A549 (cell line): ENCODE measurements around the gene REXO4.

ENCODE experiments used
- RNF2 ChIP-seq: fragments of 200-600 bp; sonication (generic); IDR thresholded peaks from 2 replicates; pipeline ENCODE4 v1.6.1; 2016; ENCODE audit warnings: low read depth, mild to moderate bottlenecking, antibody characterized with exemption, moderate library complexity, borderline replicate concordance
- ZFP36 ChIP-seq: fragments of 450-650 bp; IDR thresholded peaks from 2 replicates; pipeline ENCODE4 v1.6.1; 2014; ENCODE audit warnings: borderline replicate concordance; ENCODE audit not compliant: partially characterized antibody
- TF ChIP-seq, protein P1 (sequence below): fragments of >200 bp; sonication (Bioruptor Twin); formaldehyde crosslinking; IDR thresholded peaks from 3 replicates; pipeline ENCODE4 v1.6.1; 2016

DNA sequence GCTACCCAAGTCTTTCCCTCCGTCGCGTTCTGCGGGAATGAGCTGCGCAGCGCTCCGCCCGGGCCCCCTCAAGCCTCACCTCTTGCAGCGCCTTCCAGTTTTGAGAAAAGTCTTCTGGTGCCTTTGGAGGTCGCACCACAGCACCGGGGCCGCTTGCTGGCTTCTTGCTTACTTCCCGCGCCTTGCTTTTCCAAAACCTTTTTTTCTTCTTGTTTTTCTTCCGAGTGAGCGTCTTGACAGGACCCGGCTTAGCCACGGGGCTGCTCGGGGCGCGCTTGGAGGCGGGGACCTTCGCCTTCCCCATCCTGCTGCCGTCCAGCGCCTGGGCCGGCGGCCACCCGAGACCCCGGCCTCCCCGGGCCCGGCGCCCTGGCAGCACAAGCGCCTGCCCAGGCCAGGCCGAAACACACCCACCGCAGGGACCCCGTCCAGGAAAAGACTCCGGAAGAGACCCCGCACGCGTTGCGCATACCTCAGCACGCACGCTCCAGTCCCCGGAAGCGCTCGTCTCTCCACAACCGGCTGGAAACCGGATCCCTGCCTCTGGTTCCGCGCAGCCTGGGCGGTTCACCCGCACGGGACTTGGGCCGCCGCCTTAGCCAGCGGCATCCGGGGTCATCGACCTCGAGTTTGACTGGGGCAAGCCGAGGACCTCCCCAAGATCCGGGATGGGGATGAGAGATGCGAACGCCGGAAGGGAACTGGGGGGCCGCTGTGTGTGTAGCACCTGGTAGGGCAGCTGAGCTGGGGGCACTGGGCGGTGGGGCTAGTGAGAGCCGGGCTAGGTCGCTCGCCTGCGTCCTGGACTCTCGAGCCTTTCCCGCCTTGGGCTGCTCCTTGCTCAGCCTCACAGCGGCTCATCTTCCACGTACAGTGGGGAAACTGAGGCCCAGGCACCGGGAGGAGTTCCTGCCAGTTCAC lies at the start of gene REXO4:
- TF ChIP-seq ZFP36, result no peak
- TF ChIP-seq, protein P1, sequence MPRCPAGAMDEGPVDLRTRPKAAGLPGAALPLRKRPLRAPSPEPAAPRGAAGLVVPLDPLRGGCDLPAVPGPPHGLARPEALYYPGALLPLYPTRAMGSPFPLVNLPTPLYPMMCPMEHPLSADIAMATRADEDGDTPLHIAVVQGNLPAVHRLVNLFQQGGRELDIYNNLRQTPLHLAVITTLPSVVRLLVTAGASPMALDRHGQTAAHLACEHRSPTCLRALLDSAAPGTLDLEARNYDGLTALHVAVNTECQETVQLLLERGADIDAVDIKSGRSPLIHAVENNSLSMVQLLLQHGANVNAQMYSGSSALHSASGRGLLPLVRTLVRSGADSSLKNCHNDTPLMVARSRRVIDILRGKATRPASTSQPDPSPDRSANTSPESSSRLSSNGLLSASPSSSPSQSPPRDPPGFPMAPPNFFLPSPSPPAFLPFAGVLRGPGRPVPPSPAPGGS, result no peak
- TF ChIP-seq RNF2, result no peak
